Measurements from ENCODE around the gene ADA.

Gene ADA

GRCh38 chr20:44621939-44622338 lies 29.6 kb downstream of the ADA start:
- no peak for DNase-seq

DNA sequence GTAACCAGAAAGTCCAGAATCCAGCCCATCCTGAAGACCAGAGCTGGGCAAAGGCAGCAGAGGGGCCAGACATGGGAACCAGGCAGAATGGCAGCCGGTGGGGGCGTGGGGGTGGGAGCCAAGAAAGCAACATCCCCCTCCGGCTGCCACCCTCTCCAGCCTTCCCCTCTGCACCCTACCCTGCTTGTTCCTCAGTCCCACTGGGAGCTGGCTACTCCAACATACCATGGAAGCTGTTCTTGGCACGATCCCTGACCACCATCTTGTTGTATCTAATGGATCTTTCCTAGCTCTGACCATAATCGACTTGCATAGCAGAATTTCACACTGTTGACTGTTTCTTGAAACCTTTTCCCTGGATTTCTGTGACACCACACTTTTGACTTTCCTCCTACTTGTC lies 30.2 kb downstream of the ADA start:
- DNase-seq, result no peak

- no peak for DNase-seq
Measured at GRCh38 chr20:44620030-44620429, 31.5 kb downstream of the ADA start.

- DNase-seq, result no peak
Measured at GRCh38 chr20:44619294-44619693, 32.2 kb downstream of the ADA start.

DNA sequence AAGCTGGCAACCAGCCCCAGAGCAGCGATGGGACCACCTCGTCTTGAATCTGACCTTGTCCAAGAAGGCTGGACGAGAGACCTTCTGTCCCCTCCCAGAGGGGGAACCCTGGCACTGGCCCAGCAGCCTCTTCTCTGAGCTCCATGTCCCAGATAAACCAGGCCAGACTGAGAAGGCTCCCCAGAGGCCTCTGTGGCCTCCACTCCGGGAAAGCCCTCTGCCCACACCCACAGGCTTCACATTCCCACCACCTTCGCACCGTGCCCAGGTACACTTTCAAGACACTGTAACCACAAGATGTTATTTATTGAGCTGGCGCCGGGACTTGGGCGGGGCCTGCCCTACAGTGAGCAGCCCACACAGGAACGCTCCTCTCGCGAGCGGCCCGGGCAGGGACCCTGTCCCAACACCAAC lies 33.2 kb downstream of the ADA start:
- peak; percentile 23 for DNase-seq

GRCh38 chr20:44616604-44616964 lies 34.9 kb downstream of the ADA start:
- DNase-seq, result no peak

- DNase-seq, result no peak
Measured at GRCh38 chr20:44615876-44616603, 35.5 kb downstream of the ADA start.

GRCh38 chr20:44615169-44615791 lies 36.2 kb downstream of the ADA start:
- no peak for DNase-seq

DNA sequence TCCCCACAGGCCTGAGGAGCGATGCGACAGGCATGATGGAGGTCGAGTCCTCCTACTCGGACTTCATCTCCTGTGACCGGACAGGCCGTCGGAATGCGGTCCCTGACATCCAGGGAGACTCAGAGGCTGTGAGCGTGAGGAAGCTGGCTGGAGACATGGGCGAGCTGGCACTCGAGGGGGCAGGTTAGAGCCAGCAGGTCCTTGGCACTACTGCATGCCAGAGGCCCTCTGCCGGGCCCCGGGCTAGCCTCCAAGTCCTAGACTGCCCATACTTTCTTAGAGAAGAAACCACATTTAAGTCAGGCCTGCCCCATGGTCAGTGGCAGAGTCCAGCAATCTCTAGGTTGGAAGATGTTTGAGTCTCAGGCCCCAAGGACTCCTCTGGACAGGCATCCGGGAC lies 37.0 kb downstream of the ADA start:
- no peak for DNase-seq

DNA sequence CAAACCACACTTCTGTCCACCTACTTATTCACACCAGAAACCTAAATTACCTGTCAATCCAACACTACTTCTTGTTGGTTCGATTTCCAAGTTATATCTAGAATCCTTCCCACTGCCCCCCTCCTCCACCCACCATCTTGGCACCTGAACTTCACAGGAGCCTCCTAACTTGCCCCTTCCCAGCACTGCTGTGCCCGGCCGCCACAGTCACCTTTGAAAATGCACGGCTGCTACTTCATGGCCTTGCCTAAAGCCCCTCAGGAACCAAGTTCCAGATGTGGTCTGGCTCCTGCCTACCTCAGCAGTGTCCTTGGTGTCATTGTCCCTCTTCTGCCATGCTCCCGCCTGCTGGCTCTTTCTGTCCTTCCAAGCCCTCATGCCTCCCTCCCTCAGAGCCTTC lies 37.9 kb downstream of the ADA start:
- no peak for DNase-seq

DNA sequence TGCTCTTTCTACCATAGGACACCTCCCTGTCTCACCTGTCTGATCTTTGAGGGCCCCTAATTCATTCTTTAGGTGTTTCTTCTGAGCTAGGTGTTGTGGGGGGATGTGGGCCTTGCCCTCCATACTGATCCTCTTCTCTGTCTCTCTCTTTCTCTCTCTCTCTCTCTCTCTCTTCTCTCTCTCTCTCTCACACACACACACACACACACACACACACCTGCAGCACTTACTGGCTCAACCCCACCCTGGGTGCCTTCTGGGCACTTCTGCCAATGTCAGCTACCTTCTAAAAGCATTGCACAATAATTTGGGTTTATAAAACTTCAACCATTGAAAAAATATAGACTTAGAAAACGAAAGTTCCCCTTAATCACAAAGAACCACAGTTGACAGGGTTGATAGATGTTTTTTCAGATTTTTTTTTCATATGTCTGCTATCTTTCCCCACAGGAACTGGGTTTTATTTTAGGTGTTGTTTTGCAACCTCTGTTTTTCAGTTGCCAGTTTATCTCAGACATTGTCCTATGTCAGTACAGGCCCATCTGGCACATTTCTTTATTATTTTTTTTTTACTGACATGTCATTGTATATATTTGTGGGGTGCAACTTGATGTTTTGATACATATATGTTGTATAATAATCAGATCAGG lies 41.1 kb downstream of the ADA start:
- no peak for DNase-seq

GRCh38 chr20:44609516-44610312 lies 41.8 kb downstream of the ADA start:
- peak; percentile 65 for DNase-seq

GRCh38 chr20:44609006-44609515 lies 42.4 kb downstream of the ADA start:
- DNase-seq, result no peak

DNA sequence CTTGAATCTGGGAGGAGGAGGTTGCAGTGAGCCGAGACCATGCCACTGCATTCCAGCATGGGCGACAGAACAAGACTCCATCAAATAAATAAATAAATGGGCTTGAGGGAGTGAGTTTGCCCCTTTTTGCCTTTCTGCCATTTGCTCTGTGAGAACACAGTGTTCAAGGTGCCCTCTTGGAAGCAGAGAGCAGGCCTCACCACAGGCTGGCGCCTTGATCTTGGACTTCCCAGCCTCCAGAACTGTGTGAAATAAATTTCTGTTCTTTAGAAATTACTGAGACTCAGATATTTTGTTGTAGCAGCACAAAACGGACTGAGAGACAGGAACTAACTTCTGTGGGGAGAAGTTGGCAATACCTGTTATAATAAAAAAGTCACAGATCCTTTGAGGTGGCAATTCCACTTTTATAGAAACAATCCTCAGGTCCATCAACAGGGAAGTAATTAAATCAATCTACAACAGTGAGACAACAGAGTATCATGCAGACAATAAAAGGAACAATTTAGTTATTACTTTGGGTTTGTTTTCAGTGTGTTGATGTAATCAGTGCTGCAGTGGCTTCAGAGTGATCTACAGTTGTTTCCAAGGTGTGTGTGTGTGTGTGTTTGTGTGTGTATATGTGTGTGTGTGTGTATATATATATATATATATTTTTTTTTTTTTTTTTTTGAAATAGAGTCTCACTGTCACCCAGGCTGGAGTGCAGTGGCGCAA lies 44.6 kb downstream of the ADA start:
- DNase-seq, result no peak

GRCh38 chr20:44603327-44603726 lies 48.2 kb downstream of the ADA start:
- DNase-seq, result no peak

GRCh38 chr20:44601801-44602204 lies 49.7 kb downstream of the ADA start:
- no peak for DNase-seq

GRCh38 chr20:44601236-44601671 lies 50.2 kb downstream of the ADA start:
- DNase-seq, result no peak

DNA sequence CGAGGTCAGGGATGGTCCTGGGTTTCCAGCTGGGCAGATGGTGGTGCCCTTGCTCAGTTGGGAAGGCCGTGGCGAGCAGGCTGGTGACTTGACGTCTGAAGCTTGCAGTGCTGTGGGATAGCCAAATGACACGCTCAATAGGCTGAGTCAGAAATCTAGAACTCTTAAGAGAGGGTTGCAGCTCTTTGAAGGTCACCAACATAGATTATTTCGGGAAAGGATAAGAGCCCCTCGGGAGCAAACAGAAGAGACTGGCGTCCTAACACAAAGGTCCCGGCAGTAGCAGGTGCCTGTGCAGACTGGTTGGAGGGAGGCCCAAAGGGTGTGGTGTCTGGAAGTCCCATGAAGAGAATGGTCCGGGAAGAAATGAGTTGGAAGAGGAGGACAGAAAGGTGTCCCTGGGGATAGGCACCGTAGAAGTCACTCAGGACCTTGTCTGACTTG lies 50.7 kb downstream of the ADA start:
- DNase-seq, result no peak

DNA sequence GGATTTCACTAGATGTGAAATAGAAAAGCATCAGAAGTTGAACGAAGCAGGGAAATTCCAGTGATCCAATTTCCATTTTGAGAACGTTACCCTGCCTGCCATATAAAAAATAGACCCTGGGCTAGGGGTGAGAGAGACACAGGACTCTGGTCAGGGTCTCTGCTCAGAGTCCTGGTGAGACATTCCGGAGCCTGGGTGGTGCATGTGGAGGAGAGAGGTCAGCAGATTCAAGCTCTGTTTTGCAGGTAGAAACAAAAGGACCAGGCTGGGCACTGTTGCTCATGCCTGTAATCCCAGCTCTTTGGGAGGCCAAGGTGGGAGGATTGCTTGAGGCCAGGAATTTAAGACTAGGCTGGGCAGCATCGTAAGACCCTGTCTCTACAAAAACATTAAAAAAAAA lies 51.2 kb downstream of the ADA start:
- no peak for DNase-seq

GRCh38 chr20:44599715-44600114 lies 51.8 kb downstream of the ADA start:
- DNase-seq, result no peak

- no peak for DNase-seq
Measured at GRCh38 chr20:44598423-44599305, 52.8 kb downstream of the ADA start.

Data from activated effector memory CD4-positive, alpha-beta T cell treated with Interleukin-2 at 50 U/mL for 16 hours (primary cell).